SK-MEL-5 (cell line): ENCODE results near the gene GGCX. TPM values are rescaled to one million over a fixed set of nuclear protein-coding genes. Genes with fewer than 3 reads are reported as not detected.
"Not testable (repeated sequence)": the region's sequence is repeated elsewhere in the genome, so short reads cannot be mapped to it uniquely, and the experiment has no call there.

Source experiments
- DNase-seq: peaks from one replicate; pipeline ENCODE4 v3.0.0-alpha.2; 2016; ENCODE audit warnings: low read depth, low spot score
- in situ Hi-C: cut with HindIII; loops from 2 replicates; pipeline ENCODE4 v1.10.0; 2016; ENCODE audit warnings: low sequenced_read_pairs, high pct_unique_total_duplicates, low pct_unique_long_range_greater_than_20kb
- total RNA-seq: library from RNA; depleted of rRNA; stranded (reverse); fragments of >200 nt; shearing (Covaris generic); gene quantifications from 2 replicates; pipeline ENCODE4 v1.2.3, GENCODE V29; 2014

Gene GGCX
- total RNA-seq, 1 experiment from 2014 or later = 71.5 TPM

DNA sequence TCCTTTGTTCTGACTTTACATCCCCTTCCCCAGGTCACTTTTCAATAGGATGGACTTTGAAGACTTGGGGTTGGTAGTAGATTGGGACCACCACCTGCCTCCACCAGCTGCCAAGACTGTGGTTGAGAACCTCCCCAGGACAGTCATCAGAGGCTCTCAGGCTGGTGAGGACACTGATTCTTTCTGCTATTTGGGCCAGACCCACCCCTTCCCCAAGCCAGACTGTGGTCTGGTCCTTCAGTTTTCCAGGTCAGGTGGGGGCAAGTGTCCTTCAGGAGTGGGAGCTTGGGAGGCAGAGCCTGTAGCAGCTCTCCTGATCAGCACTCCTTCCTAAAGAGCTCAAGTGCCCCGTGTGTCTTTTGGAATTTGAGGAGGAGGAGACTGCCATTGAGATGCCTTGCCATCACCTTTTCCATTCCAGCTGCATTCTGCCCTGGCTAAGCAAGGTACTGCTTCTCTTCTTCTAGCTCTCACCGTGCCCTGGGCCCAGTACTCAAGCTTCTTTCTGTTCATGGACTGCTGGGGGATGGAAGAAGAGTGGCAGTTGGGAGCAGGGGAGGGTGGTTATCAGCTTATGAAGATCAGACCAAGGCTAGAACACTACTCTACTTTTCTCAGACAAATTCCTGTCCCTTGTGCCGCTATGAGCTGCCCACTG lies 35.3 kb upstream of the GGCX start:
- no peak for DNase-seq
- in situ Hi-C loops = no loop called here

DNA sequence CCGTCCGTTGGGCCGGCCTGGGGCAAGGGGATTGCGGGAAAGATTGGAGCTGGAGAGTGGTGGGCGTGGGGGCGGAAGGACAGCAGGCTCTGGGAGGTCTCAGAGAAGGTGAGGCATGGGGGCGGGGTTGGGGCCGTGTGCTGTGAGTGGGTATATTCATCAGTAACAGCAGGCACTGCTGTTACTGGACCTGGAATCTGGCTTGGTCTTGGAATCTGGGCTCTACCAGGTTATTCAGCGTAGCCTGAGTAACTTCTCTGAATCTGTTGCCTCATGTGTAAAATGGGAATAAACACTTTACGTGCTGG lies 34.7 kb upstream of the GGCX start:
- in situ Hi-C loops = no loop called here

DNA sequence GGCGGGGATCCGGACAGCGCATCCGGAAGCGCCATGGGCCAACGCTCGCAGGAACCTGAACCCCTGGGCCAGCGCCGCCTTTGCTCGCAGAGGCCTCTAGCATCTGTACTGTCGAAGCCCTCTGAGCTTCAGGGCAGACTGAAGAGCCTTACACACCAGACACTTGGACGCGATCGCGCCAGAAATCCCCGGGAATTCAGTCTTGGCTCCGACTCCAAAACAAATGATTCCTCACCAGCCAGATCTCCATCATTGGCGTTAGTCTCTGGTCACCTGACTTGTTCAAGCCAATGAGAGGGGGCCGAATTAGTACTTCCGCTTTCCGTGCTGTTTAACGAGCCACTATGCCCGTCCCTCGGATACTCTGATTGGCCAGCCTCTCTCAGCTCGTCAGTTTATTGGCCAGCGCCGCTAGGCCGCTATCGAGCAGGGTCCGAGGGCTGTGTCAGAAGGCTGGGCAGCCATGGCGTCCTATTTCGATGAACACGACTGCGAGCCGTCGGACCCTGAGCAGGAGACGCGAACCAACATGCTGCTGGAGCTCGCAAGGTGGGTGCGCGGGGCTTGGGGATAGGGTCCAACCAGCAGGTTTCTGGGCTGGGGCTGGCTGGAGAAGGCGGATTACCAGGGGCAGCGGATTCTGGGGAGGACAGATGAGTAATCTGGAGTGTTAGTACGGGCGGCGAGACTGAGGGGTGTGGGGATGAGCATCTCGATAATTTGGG lies 34.2 kb upstream of the GGCX start, which contains the start of gene RNF181:
Gene RNF181, plus strand, starts transcription at position 445 of the 725 bp plus-strand sequence. Its CDS starts 19 bp downstream, at position 464.
- in situ Hi-C loops = no loop called here
- DNase-seq = peak; percentile 100

More for the DNA sequence above, 34.7 kb upstream of the GGCX start:
- no peak for DNase-seq

DNA sequence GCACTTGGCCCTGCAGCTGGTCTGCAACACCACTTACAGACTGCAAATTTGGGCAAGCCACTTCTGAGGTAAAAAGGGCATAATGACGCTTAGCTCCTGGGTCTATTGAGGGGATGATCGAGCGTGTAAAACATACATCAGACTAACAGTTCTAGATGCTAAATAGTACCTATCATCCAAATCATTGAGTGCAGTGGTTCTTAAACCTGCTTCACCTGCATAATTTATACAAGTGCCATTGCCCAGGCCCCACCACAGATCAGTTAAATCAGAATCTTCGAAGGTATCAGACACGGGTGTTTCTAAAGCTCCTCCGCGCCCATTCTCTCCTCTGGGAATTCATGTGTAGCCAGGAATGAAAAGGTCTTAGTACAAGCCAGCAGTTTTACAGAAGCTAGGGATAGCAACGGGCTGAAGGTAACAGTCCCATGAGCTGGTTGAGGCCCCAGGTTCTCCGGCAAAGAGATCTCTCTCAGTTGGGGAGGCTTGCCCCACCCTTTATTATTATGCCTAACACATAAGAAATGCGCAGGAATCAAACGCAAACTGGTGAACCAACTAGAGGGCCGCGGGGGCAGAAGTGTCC lies 33.5 kb upstream of the GGCX start:
- no peak for DNase-seq
- in situ Hi-C loops = no loop called here

DNA sequence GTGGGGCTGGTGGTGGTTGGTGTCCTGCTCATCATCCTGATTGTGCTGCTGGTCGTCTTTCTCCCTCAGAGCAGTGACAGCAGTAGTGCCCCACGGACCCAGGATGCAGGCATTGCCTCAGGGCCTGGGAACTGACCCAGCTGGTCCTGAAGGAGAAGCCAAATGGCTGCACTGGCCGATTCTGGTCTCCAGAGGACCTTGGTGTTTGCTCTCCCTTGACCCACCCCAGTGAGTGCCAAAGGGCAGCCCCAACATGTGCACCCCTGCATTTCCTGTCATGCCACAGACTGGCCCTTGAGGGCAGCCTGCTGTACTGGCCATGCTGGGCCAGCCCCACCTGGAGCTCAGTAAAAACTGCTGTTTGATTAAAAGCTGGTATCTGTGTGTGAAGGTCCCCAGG lies 31.7 kb upstream of the GGCX start:
- no peak for DNase-seq
- in situ Hi-C loops = no loop called here

DNA sequence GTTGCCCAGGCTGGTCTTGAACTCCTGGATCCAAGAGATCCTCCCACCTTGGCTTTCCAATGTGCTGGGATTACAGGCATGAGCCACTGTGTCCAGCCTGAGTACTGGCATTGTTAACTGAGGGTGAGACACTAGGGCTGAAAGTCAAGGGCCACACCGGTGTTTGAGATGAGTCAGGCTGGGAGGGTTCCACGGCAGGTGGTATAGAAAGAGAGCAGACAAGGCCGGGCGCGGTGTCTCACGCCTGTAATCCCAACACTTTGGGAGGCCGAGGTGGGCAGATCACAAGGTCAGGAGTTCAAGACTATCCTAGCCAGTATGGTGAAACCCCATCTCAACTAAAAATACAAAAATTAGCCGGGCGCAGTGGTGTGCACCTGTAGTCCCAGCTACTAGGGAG lies 31.0 kb upstream of the GGCX start:
- DNase-seq, in situ Hi-C loops: not testable (repeated sequence)

DNA sequence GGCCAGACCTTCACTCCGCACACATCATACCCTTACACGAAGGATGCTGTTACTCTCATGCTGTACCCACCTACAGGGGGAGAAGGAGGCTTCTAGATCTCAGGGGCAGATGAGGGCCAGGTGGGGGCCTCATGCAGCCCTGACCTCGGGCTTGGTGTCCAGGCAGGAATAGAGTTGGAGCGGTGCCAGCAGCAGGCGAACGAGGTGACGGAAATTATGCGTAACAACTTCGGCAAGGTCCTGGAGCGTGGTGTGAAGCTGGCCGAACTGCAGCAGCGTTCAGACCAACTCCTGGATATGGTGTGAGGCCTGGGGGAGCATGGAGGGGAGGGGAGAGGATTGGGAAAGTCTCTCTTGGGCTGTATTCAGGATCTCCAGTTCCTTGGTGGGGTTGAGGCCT lies 30.3 kb upstream of the GGCX start:
- no peak for DNase-seq
- in situ Hi-C loops = no loop called here

DNA sequence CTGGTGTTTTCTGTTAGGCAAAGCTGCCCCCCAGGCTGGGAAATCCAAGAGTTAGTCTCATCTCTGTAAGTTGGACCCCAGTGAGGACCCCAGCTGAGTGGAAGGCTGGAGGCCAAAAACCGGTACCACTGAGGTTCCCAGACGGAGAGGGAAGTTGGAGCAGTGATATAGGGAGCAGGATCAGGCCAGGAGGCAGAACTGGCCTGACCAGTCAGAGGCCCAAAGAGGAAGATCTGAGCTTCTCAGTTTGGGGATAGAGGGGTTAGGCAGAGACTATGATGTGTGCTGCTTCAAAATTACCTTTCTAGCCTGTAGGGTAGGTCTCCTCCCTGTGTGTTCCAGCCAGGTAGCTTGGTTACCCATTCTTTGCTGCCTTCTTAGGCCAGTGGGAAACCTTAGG lies 29.7 kb upstream of the GGCX start:
- DNase-seq = no peak
- in situ Hi-C loops = no loop called here

DNA sequence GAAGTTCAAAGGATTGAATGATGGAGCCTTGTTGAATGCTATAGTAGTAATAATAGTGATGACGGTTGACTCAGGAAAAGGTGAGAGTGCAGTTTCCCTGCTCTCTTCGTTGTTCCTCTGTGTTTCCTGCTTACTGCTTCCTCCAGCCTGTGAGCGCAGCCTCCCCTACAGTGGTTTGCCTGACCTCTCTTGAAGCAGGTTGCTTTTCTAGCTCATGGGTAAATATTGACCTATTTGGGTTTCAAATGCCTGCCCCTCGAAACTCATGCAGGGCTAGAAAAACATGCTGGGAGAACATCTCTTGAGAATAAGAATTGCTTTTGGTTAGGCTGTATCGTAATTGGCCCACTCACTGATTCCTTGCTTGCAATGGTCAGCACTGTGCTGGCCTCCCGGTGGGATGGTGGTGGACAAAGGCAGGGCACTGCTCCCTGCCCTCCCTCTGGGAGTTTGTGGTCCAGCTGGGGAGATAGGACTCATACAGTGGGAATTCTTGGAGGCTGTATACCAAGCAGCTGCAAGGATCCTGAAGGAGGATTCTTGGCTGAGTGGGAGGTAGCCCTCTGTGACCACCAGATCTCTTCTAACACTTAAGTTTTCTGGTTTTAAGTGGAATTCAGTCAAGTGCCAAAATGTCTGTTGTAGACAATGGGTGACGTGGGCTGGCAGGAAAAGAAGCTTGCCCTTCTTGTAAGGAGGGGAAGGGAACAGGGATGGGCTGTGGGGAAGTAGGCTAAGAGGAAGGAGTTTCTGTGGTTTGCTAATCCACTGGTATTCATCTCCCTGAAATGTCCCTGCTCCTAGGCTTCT lies 28.9 kb upstream of the GGCX start:
- no peak for DNase-seq
- in situ Hi-C loops = no loop called here

DNA sequence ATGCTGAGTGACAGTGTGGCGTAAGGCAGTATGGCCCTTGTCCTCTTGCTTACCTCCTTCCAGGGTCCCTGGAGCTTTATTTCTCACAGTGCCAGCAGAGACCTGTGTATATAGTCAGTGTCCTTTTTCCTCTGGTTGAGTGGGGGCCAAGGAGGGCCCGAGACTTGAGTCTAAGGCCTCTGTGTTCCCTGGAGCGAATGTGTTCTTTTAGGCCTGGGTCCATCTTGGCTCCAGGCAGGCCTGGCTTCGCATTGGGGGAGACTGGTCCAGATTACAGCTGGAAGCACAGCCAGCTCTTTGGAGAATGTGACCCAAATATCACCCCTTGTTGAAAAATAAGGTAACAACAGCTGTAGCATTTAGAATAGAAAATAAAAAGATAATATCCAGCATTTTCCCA lies 27.9 kb upstream of the GGCX start:
- DNase-seq = no peak
- in situ Hi-C loops = no loop called here

DNA sequence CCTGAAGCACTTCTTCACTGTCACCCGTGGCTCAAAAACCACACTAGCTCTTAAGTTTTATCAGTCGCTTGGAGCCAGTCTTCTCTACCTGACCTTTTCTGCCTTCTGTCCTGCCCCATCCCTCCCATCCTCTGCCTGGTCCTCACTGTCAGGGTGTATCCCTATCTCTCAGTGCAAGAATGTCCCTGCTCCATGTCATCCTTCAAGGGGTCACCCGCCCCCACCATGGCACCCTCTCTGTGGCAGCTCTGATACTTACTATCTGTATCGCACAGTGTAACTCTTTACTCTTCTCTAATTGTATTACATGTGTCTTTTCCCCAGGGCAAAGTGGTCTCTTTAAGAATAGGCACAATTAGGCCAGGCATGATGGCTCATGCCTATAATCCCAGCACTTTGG lies 27.4 kb upstream of the GGCX start:
- in situ Hi-C loops = no loop called here
- DNase-seq = no peak

DNA sequence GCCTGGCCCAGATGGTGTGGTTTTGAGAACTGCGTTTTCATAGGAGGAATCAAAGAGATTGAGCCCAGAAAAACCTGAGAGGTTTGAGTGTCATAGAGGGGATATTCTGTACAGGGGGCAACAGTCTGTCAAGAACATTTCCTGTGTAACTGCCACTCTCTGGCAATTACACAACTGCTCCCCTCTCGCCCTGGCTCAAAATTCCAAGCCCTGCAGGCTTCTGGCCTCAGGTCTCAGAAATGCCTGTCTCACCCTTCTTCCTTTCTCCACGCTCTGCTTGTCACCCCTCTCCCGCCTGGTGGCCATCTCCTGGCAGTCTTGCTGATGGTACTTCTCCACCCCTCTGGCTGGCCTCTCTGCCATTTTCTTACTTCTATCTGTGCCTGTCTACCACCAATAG lies 26.9 kb upstream of the GGCX start:
- DNase-seq = no peak
- in situ Hi-C loops = no loop called here

DNA sequence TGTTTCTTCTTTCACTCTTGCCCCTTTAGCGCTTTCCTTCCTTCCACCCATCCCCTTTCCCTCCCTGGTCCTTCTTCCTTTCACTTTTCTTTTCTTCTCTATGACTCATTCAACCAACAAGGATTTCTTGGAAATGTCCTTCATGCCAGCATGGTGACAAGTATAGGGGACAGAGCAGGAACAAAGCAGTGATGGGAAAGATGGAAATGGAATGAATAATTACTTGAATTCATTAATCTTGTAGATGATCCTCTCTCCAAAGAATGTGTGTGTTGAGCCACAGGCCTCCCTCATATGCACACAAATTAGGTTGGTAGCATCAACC lies 24.4 kb upstream of the GGCX start:
- no peak for DNase-seq
- in situ Hi-C loops = no loop called here

DNA sequence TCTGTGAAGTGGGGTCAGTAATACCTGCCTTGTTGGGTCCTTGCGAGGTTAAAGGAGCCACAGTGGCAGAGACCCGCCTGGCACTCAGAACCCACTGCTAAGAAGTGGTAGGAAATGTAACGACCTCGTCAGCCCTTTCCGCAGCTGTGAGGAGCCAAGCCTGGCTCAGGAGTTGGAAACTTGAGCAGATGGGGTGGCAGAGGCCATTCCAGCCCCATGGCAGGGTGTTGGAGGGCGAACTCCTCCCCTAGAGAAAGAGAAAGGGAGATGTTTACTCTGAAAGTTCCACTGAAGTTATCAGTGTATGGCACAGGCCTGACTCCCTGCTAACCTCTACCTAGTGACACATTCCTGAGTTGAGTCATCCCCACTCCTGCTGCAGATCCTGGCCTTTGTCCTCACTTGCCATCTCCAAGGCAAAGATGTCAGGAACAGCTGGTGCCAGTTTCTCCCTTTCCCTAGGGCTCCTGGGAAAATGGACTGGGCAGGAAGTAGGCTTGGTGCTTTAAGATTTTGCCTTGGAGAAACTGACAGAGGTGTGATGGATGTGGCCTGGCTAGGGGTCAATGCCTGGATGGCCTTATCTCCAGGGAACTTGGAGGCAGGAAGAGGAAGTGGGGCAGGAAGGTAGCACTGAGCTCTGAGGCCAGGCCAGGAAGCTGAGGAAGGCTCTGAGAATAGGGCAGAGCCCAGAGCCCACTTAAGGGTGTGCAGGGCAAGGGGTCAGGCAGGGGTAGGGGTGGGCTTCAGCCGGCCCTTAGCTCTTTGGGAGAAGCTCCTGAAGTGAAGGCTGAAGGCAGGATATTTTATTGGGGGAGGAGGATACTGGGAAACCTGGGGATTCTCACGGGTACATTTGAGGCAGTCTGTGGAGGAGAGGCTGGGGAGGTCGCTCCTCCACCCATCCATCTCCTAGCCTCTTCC lies 23.8 kb upstream of the GGCX start:
- in situ Hi-C loops = no loop called here
- DNase-seq = no peak

DNA sequence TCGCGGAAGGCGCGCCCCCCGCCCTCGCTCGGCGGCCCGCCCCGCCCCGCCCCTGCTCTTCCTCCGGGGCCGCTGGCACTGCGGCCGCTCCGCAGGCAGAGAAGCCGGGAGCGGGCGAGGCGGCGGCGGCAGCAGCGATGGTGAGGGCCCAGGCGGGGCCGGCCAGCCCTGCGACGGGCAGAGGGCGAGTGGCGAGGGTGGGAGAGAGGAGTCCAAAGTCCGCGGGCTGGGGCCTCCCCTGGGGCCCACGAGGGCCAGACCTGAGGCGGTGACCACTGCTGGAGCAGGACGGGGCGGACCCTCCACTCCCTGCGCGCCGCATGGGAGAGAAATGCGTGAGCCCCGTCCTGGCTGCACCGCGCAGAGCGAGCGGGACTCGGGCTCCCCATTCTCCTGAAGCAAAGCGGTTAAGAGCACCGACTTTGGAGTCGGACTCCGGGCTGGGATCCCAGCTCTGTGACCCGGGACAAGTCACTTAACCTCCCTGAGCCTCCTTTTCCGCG lies 23.1 kb upstream of the GGCX start, which contains the start of gene VAMP5:
Gene VAMP5, plus strand, starts transcription at position 78 of the 503 bp plus-strand sequence. Its CDS starts 60 bp downstream, at position 138.
- no peak for DNase-seq
- in situ Hi-C loops = no loop called here

DNA sequence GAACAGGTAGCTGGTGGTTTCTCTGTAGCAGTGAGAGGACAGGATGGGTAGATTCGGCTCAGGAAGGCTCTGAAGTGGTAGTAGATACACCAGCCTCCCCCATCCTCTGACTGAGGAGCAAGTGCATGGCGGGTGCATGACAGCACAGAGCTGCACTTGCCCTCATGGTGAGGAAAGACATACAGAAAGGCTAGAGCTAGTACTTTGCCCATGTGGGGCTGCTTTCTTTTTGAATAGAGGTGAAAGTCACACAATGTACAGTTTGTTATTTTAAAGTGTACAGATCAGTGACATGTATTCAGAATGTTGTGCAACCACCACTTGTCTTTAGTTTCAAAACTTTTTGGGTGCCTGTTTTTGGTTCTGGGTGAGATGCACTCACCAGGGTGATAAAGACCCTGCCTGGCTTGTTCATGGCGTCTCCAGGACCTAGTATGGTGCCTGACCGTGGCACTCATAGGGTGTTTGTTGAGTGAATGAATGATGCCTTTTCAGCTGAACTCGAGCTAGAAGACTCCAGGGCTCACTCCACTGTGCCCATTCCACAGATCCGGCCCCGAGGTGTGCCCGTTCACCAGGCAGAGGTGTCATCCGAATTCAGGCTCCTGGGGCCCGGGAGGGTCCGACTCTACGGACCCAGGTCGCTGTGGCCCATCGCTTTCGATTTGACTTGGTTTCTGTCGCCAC lies 22.5 kb upstream of the GGCX start:
- DNase-seq = no peak
- in situ Hi-C loops = no loop called here

DNA sequence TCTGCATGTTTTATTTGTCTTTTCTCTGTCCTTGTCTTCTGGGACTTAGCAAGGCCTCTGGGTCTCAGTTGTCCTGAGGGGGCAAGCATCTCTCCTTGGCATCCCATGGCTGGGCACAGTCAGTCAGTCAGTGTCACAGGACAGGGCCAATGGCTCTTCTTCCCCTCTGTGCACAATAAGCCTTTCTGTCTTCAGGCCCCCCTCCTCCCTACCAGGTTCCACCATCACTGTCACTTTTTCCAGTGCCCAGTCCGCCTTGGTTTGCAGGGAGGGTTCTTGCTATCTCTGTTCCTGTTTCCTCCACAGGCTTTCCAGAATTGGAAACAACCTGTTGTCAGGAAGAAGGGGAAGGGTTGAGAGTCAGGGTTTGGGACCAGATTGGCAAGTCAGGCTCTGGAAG lies 21.2 kb upstream of the GGCX start:
- peak; percentile 32 for DNase-seq
- in situ Hi-C loops = no loop called here
